ENCODE measurements around the gene KRTAP9-8.

DNA sequence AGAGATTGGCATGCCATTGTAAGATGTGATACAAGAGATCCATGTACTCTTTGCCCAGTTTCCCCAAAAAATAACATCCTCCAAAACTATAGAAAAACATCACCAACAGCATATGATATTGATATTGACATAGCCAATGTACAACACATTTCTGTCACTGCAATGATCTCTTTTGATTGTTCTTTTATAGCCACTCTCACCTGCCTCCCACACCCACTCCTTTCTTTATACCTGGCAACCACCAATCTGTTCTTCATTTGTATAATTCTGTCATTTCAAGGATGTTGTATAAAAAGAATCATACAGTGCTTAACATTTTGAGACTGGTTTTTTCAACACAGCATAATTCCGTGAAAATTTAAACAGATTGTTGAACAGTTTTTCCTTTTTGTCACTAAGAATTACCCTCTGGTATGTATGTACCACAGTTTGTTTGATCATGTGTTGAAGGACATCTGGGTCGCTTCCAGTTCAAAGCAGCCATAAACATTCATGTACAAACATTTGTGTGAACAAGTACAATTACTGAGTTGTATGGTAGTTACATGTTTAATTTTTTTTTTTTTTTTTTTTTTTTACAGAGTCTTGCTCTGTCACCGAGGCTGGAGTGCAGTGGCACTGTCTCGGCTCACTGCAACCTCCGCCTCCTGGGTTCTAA is 38.2 kb upstream of the KRTAP9-8 start:
- TF ChIP-seq, protein P1, sequence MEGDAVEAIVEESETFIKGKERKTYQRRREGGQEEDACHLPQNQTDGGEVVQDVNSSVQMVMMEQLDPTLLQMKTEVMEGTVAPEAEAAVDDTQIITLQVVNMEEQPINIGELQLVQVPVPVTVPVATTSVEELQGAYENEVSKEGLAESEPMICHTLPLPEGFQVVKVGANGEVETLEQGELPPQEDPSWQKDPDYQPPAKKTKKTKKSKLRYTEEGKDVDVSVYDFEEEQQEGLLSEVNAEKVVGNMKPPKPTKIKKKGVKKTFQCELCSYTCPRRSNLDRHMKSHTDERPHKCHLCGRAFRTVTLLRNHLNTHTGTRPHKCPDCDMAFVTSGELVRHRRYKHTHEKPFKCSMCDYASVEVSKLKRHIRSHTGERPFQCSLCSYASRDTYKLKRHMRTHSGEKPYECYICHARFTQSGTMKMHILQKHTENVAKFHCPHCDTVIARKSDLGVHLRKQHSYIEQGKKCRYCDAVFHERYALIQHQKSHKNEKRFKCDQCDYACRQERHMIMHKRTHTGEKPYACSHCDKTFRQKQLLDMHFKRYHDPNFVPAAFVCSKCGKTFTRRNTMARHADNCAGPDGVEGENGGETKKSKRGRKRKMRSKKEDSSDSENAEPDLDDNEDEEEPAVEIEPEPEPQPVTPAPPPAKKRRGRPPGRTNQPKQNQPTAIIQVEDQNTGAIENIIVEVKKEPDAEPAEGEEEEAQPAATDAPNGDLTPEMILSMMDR (conservative IDR thresholded peaks at IDR 0.05 in 1 of 2, IDR thresholded peaks at IDR 0.05 in 1 of 2; ENCODE audit: low read depth in 1 of 2, low read length in 2 of 2): no peak
- no peak for TF ChIP-seq EZH2 (IDR thresholded peaks at IDR 0.05; ENCODE audit: low read length, missing control alignments)

Data from fibroblast of lung (primary cell).